BJ (cell line): ENCODE results near the gene HS3ST1. TPM values are rescaled to one million over a fixed set of nuclear protein-coding genes. Genes with fewer than 3 reads are reported as not detected.
"Not testable (repeated sequence)": the region's sequence is repeated elsewhere in the genome, so short reads cannot be mapped to it uniquely, and the experiment has no call there.

Experiments
- CTCF ChIA-PET: fragments of 350-600 bp; formaldehyde crosslinking; extraction: SDS; loops from one replicate; lab custom pipeline; 2021; ENCODE audit warnings: antibody characterized with exemption, inconsistent platforms; lab: Yijun Ruan, JAX
- POLR2A ChIA-PET: fragments of 300-600 bp; sonication (Branson Sonifier 250); formaldehyde crosslinking; extraction: SDS; loops from one replicate; lab custom pipeline; 2021; ENCODE audit warnings: antibody characterized with exemption; lab: Charles Lee
- DNase-seq: peaks from one replicate; pipeline ENCODE4 v3.0.0-alpha.2; 2011; ENCODE audit warnings: low read depth
- H3K27me3 ChIP-seq: 2 replicates; pipeline ENCODE4 v1.6.0; 2011; ENCODE audit warnings: low read length; ENCODE audit not compliant: control insufficient read depth, insufficient read depth
- H3K36me3 ChIP-seq: 2 replicates; pipeline ENCODE4 v1.5.1; 2011; ENCODE audit warnings: low read length; ENCODE audit not compliant: control insufficient read depth, insufficient read depth
- H3K4me3 ChIP-seq: 2 replicates; pipeline ENCODE4 v1.5.1; 2011; ENCODE audit warnings: low read depth, mild to moderate bottlenecking, control low read depth, low read length
- CTCF ChIP-seq: IDR thresholded peaks from 2 replicates; pipeline ENCODE4 v1.5.1; 2011; ENCODE audit warnings: low read depth, mild to moderate bottlenecking, control low read depth, inconsistent platforms, low read length, moderate library complexity; ENCODE audit not compliant: insufficient read depth
- polyA plus RNA-seq: library from polyadenylated mRNA; depleted of rRNA; stranded (reverse); fragments of >200 nt; gene quantifications from 2 replicates; pipeline ENCODE4 v1.2.3, GENCODE V29; 2011

HS3ST1 gene
- polyA plus RNA-seq, 1 experiment: not detected

- POLR2A ChIA-PET: no interaction called here
- H3K27me3 ChIP-seq: no peaks in the 10 kb centered on the region
- H3K4me3 ChIP-seq: no peak overlapping the region
- no peak for DNase-seq
- CTCF ChIA-PET: interaction anchor here (0.6 kb wide), 1 partner anchor 1725 kb away, joined by 3 read pairs; no protein-coding TSS in a partner anchor
- no peak for TF ChIP-seq CTCF
- no peaks in the 10 kb centered on the region for H3K36me3 ChIP-seq
These were observed 30.7 kb downstream of the HS3ST1 start for GRCh38 chr4:11397819-11398610.

GRCh38 chr4:11397146-11397545, 31.5 kb downstream of the HS3ST1 start:
- Histone ChIP-seq H3K36me3 (no peaks in the 10 kb centered on the region), H3K27me3 (no peaks in the 10 kb centered on the region), H3K4me3 (no peak overlapping the region)
- TF ChIP-seq CTCF: no peak
- no peak for DNase-seq
- ChIA-PET CTCF (no interaction called here), POLR2A (no interaction called here)

- no peak for TF ChIP-seq CTCF
- Histone ChIP-seq H3K36me3 (no peaks in the 10 kb centered on the region), H3K27me3 (no peaks in the 10 kb centered on the region), H3K4me3 (no peak overlapping the region)
- CTCF ChIA-PET: no interaction called here
- POLR2A ChIA-PET: no interaction called here
- DNase-seq: no peak
These were observed 35.1 kb downstream of the HS3ST1 start for GRCh38 chr4:11393551-11393950.

GRCh38 chr4:11384072-11384471, 44.6 kb downstream of the HS3ST1 start:
- H3K36me3 ChIP-seq, POLR2A ChIA-PET, CTCF ChIA-PET, DNase-seq, H3K4me3 ChIP-seq, H3K27me3 ChIP-seq: not testable (repeated sequence)

GRCh38 chr4:11376571-11376970, 52.1 kb downstream of the HS3ST1 start:
- ChIA-PET POLR2A (no interaction called here), CTCF (no interaction called here)
- Histone ChIP-seq H3K27me3 (no peaks in the 10 kb centered on the region), H3K36me3 (no peaks in the 10 kb centered on the region), H3K4me3 (no peak overlapping the region)
- no peak for DNase-seq
- TF ChIP-seq CTCF: no peak

- CTCF ChIA-PET: no interaction called here
- TF ChIP-seq CTCF: no peak
- no peaks in the 10 kb centered on the region for H3K36me3 ChIP-seq
- POLR2A ChIA-PET: no interaction called here
- no peaks in the 10 kb centered on the region for H3K27me3 ChIP-seq
- DNase-seq: no peak
- no peak overlapping the region for H3K4me3 ChIP-seq
These were observed 52.5 kb downstream of the HS3ST1 start for GRCh38 chr4:11376146-11376545.
